ENCODE data around the gene DNAH2. TPM values are rescaled to one million over a fixed set of nuclear protein-coding genes. Genes with fewer than 3 reads are reported as not detected.

The DNAH2 gene
- total and polyA plus RNA-seq, 2 of the 13 experiments (the other 11 are each of a cell fraction or from before 2014, with no cell fraction given) = not detected

DNA sequence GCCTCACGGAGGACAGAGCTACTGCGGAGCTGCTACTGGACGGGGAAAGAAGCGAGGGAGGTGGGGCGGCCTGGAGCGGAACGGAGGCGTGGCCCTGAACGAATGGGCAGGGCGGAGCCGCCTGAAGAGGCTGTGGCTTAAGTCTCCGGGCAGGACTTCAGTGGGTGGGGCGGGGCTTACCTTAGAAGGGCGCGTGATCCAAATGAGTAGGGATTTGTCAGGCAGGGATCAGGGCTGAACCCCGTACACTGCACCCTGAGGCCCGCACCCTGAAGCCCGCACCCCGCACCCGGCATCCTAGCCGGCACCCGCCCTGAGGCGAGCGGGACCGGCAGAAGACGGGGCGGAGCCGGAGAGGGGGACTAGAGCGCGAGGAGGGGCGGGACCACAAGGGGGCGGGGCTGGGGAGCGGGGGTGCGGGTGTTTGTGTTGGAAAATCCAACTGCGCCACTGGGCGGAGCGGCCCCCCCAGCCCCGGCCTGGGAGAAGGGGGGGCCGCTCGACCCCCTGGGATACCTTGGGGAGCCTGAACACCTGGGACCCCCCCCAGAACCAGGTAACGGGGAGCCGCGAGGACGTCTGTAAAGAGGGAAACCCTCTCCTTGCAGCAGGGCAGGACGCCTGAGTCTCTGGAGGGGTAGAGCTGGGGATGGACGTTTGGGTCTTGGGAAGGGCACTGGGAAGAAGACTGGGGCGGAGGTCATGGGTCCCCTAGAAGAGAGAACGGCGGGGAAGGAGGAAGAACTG lies 116.4 kb downstream of the DNAH2 start, which contains the start of gene KDM6B:
Gene KDM6B (plus strand): TSS at position 423 of the 747 bp plus-strand sequence. CDS start 11,338 bp downstream, outside the sequence.
- H3K27me3 ChIP-seq (ENCODE audit: control insufficient read depth in 1 of 2, insufficient read depth in 2 of 2, low read length in 2 of 2) = peaks cover 6 to 27% of the 10 kb centered on the region in 2 experiments; a peak in 4 of 5 replicates
- 3% methylated on average over 35 of the region's 49 CpGs for WGBS (ENCODE audit: low lambda C conversion rate)
- peak within 1 kb of the TSS; percentile 84 for H3K4me2 ChIP-seq (ENCODE audit: low read depth, low read length)
- no peaks in the 10 kb centered on the region; the same call in 1 of the 2 replicates for H4K20me1 ChIP-seq (ENCODE audit: insufficient read depth, low read length)
- peak; percentile 83 for DNase-seq (ENCODE audit: low spot score)
- POLR2A ChIA-PET = interaction anchor here (0.8 to 8.2 kb wide), 11 partner anchors 9 to 261 kb away, joined by 3 to 159 read pairs (median 4); partner anchors contain the start of genes CNTROB, CYB5D1, NAA38 and RNF227
- H3K4me3 ChIP-seq (replicated peaks in 1 of 3; ENCODE audit: insufficient read depth in 1 of 3, low read depth in 2 of 3, low read length in 3 of 3) = peak within 1 kb of the TSS; percentile 54 to 92 (median 65)
- no peak for FAIRE-seq
- CTCF ChIA-PET (ENCODE audit: low intra/inter-chr PET ratio, low total read pairs) = interaction anchor here (1.2 kb wide), 1 partner anchor 64 kb away, joined by 5 read pairs; no protein-coding TSS in a partner anchor
- no peaks in the 10 kb centered on the region for H3K9me3 ChIP-seq (ENCODE audit: low read length)
- H3K9ac ChIP-seq (ENCODE audit: insufficient read depth, low read depth, low read length) = peak within 1 kb of the TSS; percentile 89
- H3K4me1 ChIP-seq (ENCODE audit: insufficient read depth, low read length) = peaks cover 46% of the 10 kb centered on the region
- H3K36me3 ChIP-seq (replicated peaks in 1 of 2; ENCODE audit: control insufficient read depth in 1 of 2, insufficient read depth in 2 of 2, low read length in 2 of 2) = no peaks in the 10 kb centered on the region
- peaks cover 12% of the 10 kb centered on the region for H3K79me2 ChIP-seq (ENCODE audit: insufficient read depth, low read length)
- in situ Hi-C loops (cut with HindIII; ENCODE audit: extremely low pct_ligation_motif_present, low pct_unique_long_range_greater_than_20kb) (no loop called here), intact Hi-C loops (cut with micrococcal nuclease; ENCODE audit: unreplicated experiment) (loop anchor here (5.0 kb wide), 1 partner anchor 87 kb away; no protein-coding TSS in a partner anchor)
- H2AFZ ChIP-seq (ENCODE audit: low read length) = peak within 1 kb of the TSS; percentile 10
- H3K27ac ChIP-seq (ENCODE audit: extremely low read length, insufficient read depth, low read length) = peak within 1 kb of the TSS; percentile 92
- peak; percentile 66 for ATAC-seq
- no TSS peak for BruUV-seq (replicated peaks)
- TF ChIP-seq SIN3A (IDR thresholded peaks at IDR 0.05; ENCODE audit: borderline replicate concordance, low read depth, low read length) = peak; percentile 65; the same call in 1 of the 2 replicates
- TF ChIP-seq ZBTB42 (CRISPR knock-in tag; IDR thresholded peaks at IDR 0.05) = no peak
- TF ChIP-seq, protein P1, sequence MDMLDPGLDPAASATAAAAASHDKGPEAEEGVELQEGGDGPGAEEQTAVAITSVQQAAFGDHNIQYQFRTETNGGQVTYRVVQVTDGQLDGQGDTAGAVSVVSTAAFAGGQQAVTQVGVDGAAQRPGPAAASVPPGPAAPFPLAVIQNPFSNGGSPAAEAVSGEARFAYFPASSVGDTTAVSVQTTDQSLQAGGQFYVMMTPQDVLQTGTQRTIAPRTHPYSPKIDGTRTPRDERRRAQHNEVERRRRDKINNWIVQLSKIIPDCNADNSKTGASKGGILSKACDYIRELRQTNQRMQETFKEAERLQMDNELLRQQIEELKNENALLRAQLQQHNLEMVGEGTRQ (IDR thresholded peaks at IDR 0.05; ENCODE audit: low read depth, low read length) = no peak
- TF ChIP-seq, protein P1 (CRISPR knock-in tag; IDR thresholded peaks at IDR 0.05; ENCODE audit: borderline replicate concordance) = no peak
- no peak for TF ChIP-seq TCF12 (IDR thresholded peaks at IDR 0.05)
- no peak for TF ChIP-seq TCF12 (CRISPR knock-in tag; IDR thresholded peaks at IDR 0.05)
- TF ChIP-seq, protein P2, sequence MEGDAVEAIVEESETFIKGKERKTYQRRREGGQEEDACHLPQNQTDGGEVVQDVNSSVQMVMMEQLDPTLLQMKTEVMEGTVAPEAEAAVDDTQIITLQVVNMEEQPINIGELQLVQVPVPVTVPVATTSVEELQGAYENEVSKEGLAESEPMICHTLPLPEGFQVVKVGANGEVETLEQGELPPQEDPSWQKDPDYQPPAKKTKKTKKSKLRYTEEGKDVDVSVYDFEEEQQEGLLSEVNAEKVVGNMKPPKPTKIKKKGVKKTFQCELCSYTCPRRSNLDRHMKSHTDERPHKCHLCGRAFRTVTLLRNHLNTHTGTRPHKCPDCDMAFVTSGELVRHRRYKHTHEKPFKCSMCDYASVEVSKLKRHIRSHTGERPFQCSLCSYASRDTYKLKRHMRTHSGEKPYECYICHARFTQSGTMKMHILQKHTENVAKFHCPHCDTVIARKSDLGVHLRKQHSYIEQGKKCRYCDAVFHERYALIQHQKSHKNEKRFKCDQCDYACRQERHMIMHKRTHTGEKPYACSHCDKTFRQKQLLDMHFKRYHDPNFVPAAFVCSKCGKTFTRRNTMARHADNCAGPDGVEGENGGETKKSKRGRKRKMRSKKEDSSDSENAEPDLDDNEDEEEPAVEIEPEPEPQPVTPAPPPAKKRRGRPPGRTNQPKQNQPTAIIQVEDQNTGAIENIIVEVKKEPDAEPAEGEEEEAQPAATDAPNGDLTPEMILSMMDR (CRISPR knock-in tag; IDR thresholded peaks at IDR 0.05) = no peak
- peak; percentile 12; the same call in 1 of the 2 replicates for TF ChIP-seq THAP11 (CRISPR knock-in tag; IDR thresholded peaks at IDR 0.05)
- TF ChIP-seq GATAD2A (CRISPR knock-in tag; IDR thresholded peaks at IDR 0.05) = 0 out of 2 replicates have a peak, but pooled peaks have one; percentile 16
- peak; percentile 80 for TF ChIP-seq SIN3B (IDR thresholded peaks at IDR 0.05; ENCODE audit: low read length)
- TF ChIP-seq HOXD1 (CRISPR knock-in tag; IDR thresholded peaks at IDR 0.05) = 0 out of 2 replicates have a peak, but pooled peaks have one; percentile 20
- no peak for TF ChIP-seq REL (CRISPR knock-in tag; conservative IDR thresholded peaks at IDR 0.05)
- TF ChIP-seq, protein P3, sequence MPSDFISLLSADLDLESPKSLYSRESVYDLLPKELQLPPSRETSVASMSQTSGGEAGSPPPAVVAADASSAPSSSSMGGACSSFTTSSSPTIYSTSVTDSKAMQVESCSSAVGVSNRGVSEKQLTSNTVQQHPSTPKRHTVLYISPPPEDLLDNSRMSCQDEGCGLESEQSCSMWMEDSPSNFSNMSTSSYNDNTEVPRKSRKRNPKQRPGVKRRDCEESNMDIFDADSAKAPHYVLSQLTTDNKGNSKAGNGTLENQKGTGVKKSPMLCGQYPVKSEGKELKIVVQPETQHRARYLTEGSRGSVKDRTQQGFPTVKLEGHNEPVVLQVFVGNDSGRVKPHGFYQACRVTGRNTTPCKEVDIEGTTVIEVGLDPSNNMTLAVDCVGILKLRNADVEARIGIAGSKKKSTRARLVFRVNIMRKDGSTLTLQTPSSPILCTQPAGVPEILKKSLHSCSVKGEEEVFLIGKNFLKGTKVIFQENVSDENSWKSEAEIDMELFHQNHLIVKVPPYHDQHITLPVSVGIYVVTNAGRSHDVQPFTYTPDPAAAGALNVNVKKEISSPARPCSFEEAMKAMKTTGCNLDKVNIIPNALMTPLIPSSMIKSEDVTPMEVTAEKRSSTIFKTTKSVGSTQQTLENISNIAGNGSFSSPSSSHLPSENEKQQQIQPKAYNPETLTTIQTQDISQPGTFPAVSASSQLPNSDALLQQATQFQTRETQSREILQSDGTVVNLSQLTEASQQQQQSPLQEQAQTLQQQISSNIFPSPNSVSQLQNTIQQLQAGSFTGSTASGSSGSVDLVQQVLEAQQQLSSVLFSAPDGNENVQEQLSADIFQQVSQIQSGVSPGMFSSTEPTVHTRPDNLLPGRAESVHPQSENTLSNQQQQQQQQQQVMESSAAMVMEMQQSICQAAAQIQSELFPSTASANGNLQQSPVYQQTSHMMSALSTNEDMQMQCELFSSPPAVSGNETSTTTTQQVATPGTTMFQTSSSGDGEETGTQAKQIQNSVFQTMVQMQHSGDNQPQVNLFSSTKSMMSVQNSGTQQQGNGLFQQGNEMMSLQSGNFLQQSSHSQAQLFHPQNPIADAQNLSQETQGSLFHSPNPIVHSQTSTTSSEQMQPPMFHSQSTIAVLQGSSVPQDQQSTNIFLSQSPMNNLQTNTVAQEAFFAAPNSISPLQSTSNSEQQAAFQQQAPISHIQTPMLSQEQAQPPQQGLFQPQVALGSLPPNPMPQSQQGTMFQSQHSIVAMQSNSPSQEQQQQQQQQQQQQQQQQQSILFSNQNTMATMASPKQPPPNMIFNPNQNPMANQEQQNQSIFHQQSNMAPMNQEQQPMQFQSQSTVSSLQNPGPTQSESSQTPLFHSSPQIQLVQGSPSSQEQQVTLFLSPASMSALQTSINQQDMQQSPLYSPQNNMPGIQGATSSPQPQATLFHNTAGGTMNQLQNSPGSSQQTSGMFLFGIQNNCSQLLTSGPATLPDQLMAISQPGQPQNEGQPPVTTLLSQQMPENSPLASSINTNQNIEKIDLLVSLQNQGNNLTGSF (CRISPR knock-in tag; IDR thresholded peaks at IDR 0.05) = no peak
- TF ChIP-seq NPAS2 (CRISPR knock-in tag; IDR thresholded peaks at IDR 0.05; ENCODE audit: borderline replicate concordance) = no peak
